ENCODE results near the gene TBC1D16.

- TF ChIP-seq EZH2 (IDR thresholded peaks at IDR 0.05; ENCODE audit: insufficient read depth, poor library complexity, severe bottlenecking) = no peak
- TF ChIP-seq EZH2phosphoT487 (IDR thresholded peaks at IDR 0.05; ENCODE audit: insufficient read depth, low read depth) = no peak
These were observed 89.9 kb downstream of the TBC1D16 start for GRCh38 chr17:79945591-79946255.

All from GM23248 (cell line).